Endothelial cell of umbilical vein (primary cell): Measurements from ENCODE around the gene CYP11A1. TPM values are rescaled to one million over a fixed set of nuclear protein-coding genes. Genes with fewer than 3 reads are reported as not detected.

ENCODE experiments used
- BruUV-seq: library from RNA; stranded (reverse); fragments of 400-500 nt; replicated peaks from 2 replicates; lab custom pipeline; 2021; lab: Mats Ljungman, UMichigan
- CTCF ChIA-PET: fragments of 300-600, 350-600 bp; sonication (Branson Sonifier 250); formaldehyde crosslinking; loops from one replicate; lab custom pipeline; 2021; ENCODE audit warnings: antibody characterized with exemption, inconsistent platforms; lab: Charles Lee
- POLR2A ChIA-PET: fragments of 300-600, 350-600 bp; sonication (Branson Sonifier 250); formaldehyde crosslinking; loops from one replicate; lab custom pipeline; 2021; ENCODE audit warnings: antibody characterized with exemption, inconsistent platforms; lab: Charles Lee
- DNase-seq: peaks from one replicate; pipeline ENCODE4 v3.0.0-alpha.2; 2011; ENCODE audit warnings: low read depth, low spot score
- FAIRE-seq: peaks from 2 replicates; lab custom pipeline; 2011; peaks lifted over from hg19 to GRCh38; lab: Jason Lieb, UNC
- H2AFZ ChIP-seq: 2 replicates; pipeline ENCODE4 v1.6.0; 2012; ENCODE audit warnings: low read depth, low read length, control low read depth, inconsistent platforms
- H3K27ac ChIP-seq: 2 replicates; pipeline ENCODE4 v1.5.1; 2011; ENCODE audit warnings: low read depth, mild to moderate bottlenecking, control low read depth, low read length, moderate library complexity; ENCODE audit not compliant: insufficient read depth
- H3K27me3 ChIP-seq, 2 experiments: 2 replicates each; pipeline versions ENCODE4 v1.6.0 to v1.6.1; 2011; ENCODE audit warnings: low read length in 2 of 2, mixed read lengths in 1 of 2; ENCODE audit not compliant: control insufficient read depth in 2 of 2, insufficient read depth in 2 of 2
- H3K36me3 ChIP-seq, 2 experiments: 2 replicates in 1 of 2; 3 replicates in 1 of 2; pipeline ENCODE4 v1.5.1; 2011; ENCODE audit warnings: low read length in 2 of 2, mild to moderate bottlenecking in 1 of 2, moderate library complexity in 1 of 2; ENCODE audit not compliant: control insufficient read depth in 2 of 2, insufficient read depth in 2 of 2; ENCODE audit errors: extremely low read depth in 1 of 2
- H3K4me1 ChIP-seq: 3 replicates; pipeline ENCODE4 v1.5.1; 2011; ENCODE audit warnings: mild to moderate bottlenecking, low read length; ENCODE audit not compliant: control insufficient read depth, insufficient read depth; ENCODE audit errors: extremely low read depth
- H3K4me2 ChIP-seq: 2 replicates; pipeline ENCODE4 v1.6.1; 2011; ENCODE audit warnings: low read length, control low read depth, mixed read lengths; ENCODE audit not compliant: insufficient read depth
- H3K4me3 ChIP-seq, 3 experiments: fragments of 200-600 bp in 1 of 3; sonication (generic), shearing (Covaris generic) in 1 of 3; replicated peaks in 1 of 3; 2 replicates each; pipeline ENCODE4 v1.5.1; 2011 to 2016; ENCODE audit warnings: control low read depth in 3 of 3, low read length in 3 of 3, mild to moderate bottlenecking in 2 of 3, inconsistent platforms in 1 of 3, low read depth in 1 of 3, moderate library complexity in 1 of 3; ENCODE audit not compliant: insufficient read depth in 1 of 3
- H3K79me2 ChIP-seq: 2 replicates; pipeline ENCODE4 v1.6.0; 2012; ENCODE audit warnings: low read length, inconsistent platforms; ENCODE audit not compliant: control insufficient read depth, insufficient read depth
- H3K9ac ChIP-seq: replicated peaks from 2 replicates; pipeline ENCODE3; 2011; ENCODE audit warnings: low read length, control low read depth; ENCODE audit not compliant: insufficient read depth; ENCODE audit errors: extremely low read depth
- H3K9me1 ChIP-seq: replicated peaks from 3 replicates; pipeline ENCODE4 v1.6.0; 2011; ENCODE audit warnings: mild to moderate bottlenecking, low read length; ENCODE audit not compliant: control insufficient read depth, insufficient read depth; ENCODE audit errors: extremely low read depth
- H3K9me3 ChIP-seq: replicated peaks from 2 replicates; pipeline ENCODE4 v1.5.1; 2012; ENCODE audit warnings: low read length, inconsistent platforms; ENCODE audit not compliant: control insufficient read depth, insufficient read depth
- H4K20me1 ChIP-seq: replicated peaks from 2 replicates; pipeline ENCODE3; 2011; ENCODE audit warnings: mild to moderate bottlenecking, low read length; ENCODE audit not compliant: control insufficient read depth, insufficient read depth; ENCODE audit errors: extremely low read depth
- CTCF ChIP-seq, 2 donors: IDR thresholded peaks; 1 replicate in 1 of 2; 2 replicates in 1 of 2; pipeline ENCODE4 v1.5.1; 2011; ENCODE audit warnings: low read length in 2 of 2, mild to moderate bottlenecking in 2 of 2, moderate library complexity in 2 of 2, control low read depth in 1 of 2, inconsistent platforms in 1 of 2, low read depth in 1 of 2; ENCODE audit not compliant: insufficient read depth in 1 of 2; ENCODE audit errors: extremely low read depth in 1 of 2
- EZH2 ChIP-seq: IDR thresholded peaks from 2 replicates; pipeline ENCODE4 v1.6.1; 2012; ENCODE audit warnings: borderline replicate concordance, low read depth, mild to moderate bottlenecking, moderate library complexity, low read length, inconsistent platforms; ENCODE audit not compliant: severe bottlenecking
- FOS ChIP-seq: IDR thresholded peaks from 2 replicates; pipeline ENCODE4 v1.6.1; 2011; ENCODE audit warnings: mild to moderate bottlenecking, low read length, moderate library complexity, borderline replicate concordance; ENCODE audit not compliant: insufficient read depth
- GATA2 ChIP-seq: IDR thresholded peaks from 2 replicates; pipeline ENCODE4 v1.7.0; 2011; ENCODE audit warnings: low read depth, mild to moderate bottlenecking, moderate library complexity, mixed read lengths, low read length; ENCODE audit not compliant: insufficient read length, insufficient read depth
- JUN ChIP-seq: IDR thresholded peaks from 2 replicates; pipeline ENCODE4 v1.6.1; 2011; ENCODE audit warnings: borderline replicate concordance, low read depth; ENCODE audit not compliant: insufficient read length, insufficient read depth
- MAX ChIP-seq: IDR thresholded peaks from 2 replicates; pipeline ENCODE4 v1.6.1; 2011; ENCODE audit not compliant: insufficient read depth, insufficient read length
- MYC ChIP-seq: IDR thresholded peaks from one replicate; pipeline ENCODE4 v1.6.1; 2011; ENCODE audit warnings: mild to moderate bottlenecking, low read depth, low read length
- POLR2A ChIP-seq: IDR thresholded peaks from 2 replicates; pipeline ENCODE4 v1.6.1; 2012; ENCODE audit warnings: low read depth, mild to moderate bottlenecking, control low read depth, low read length
- POLR2AphosphoS5 ChIP-seq: IDR thresholded peaks from 2 replicates; pipeline ENCODE4 v1.6.1; 2012; ENCODE audit warnings: low read depth, mild to moderate bottlenecking, control low read depth, low read length, moderate library complexity; ENCODE audit not compliant: insufficient read depth
- dilution Hi-C: fragments of 300-500 bp; cut with MboI; formaldehyde crosslinking; loops from one replicate; pipeline ENCODE4 v1.15.0; 2019; ENCODE audit warnings: low sequenced_read_pairs; ENCODE audit not compliant: extremely low pct_ligation_motif_present
- intact Hi-C: fragments of 100-400 bp; cut with micrococcal nuclease; formaldehyde crosslinking; loops from one replicate; pipeline ENCODE4 v1.10.0; 2022
- polyA plus RNA-seq, 4 experiments: library from polyadenylated mRNA; depleted of rRNA in 3 of 4; stranded (reverse) in 3 of 4; unstranded in 1 of 4; fragments of >200 nt; gene quantifications; 2 replicates each; pipeline versions ENCODE4 v1.2.1 to v1.2.3, GENCODE V29; 2011 to 2012; ENCODE audit warnings: missing spikeins in 1 of 4
- total RNA-seq: library from RNA; stranded (reverse); gene quantifications from 2 replicates; pipeline ENCODE4 v1.2.3, GENCODE V29; 2021

The CYP11A1 gene
- total and polyA plus RNA-seq, 2 donors (not counting 3 experiments of a cell fraction or from before 2014, with no cell fraction given): 0.08 TPM; not detected in 1

- BruUV-seq: no TSS peak
- H2AFZ ChIP-seq: no peak overlapping the region
- no peaks in the 10 kb centered on the region for H4K20me1 ChIP-seq
- H3K36me3 ChIP-seq: no peaks in the 10 kb centered on the region
- TF ChIP-seq MYC (no peak), POLR2A (no peak), EZH2 (no peak), JUN (no peak), FOS (no peak), GATA2 (no peak), POLR2AphosphoS5 (no peak), CTCF (IDR thresholded peaks at IDR 0.05; ENCODE audit: extremely low read depth in 1 of 2, insufficient read depth in 1 of 2, low read depth in 1 of 2, low read length in 2 of 2) (no peak), MAX (no peak)
- intact Hi-C loops (no loop called here), dilution Hi-C loops (no loop called here)
- ChIA-PET CTCF (interaction anchor here (1.6 kb wide), 1 partner anchor 20 kb away, joined by 3 read pairs; no protein-coding TSS in a partner anchor), POLR2A (no interaction called here)
- FAIRE-seq: no peak
- H3K4me1 ChIP-seq: no peaks in the 10 kb centered on the region
- no peaks in the 10 kb centered on the region for H3K9me3 ChIP-seq
- no peaks in the 10 kb centered on the region for H3K9me1 ChIP-seq
- peaks cover 0 to 11% of the 10 kb centered on the region in 2 experiments for H3K27me3 ChIP-seq
- H3K79me2 ChIP-seq: no peaks in the 10 kb centered on the region
- no peak for DNase-seq
- no peak overlapping the region for H3K4me2 ChIP-seq
- no peak overlapping the region for H3K9ac ChIP-seq
- no peak overlapping the region for H3K27ac ChIP-seq
- H3K4me3 ChIP-seq: no peak overlapping the region
Measured at GRCh38 chr15:74408385-74408784, 40.9 kb upstream of the CYP11A1 start.
